DOHH2 (cell line): ENCODE data around the gene CCSER2.

Experiments
- H3F3A ChIP-seq: fragments of 200-600 bp; sonication (generic), shearing (Covaris generic); 2 replicates; pipeline ENCODE4 v1.6.0; 2016; ENCODE audit warnings: antibody characterized with exemption, mild to moderate bottlenecking; ENCODE audit not compliant: control insufficient read depth, insufficient read depth
- H3K27ac ChIP-seq: fragments of 200-600 bp; sonication (generic); 2 replicates; pipeline ENCODE4 v1.5.1; 2014; ENCODE audit warnings: low read depth, mild to moderate bottlenecking, low read length, moderate library complexity
- H3K27me3 ChIP-seq: fragments of 200-600 bp; sonication (generic); 2 replicates; pipeline ENCODE4 v1.6.1; 2014; ENCODE audit warnings: mild to moderate bottlenecking, low read length, mixed read lengths; ENCODE audit not compliant: control insufficient read depth
- H3K36me3 ChIP-seq: fragments of 200-600 bp; sonication (generic); 2 replicates; pipeline ENCODE4 v1.6.1; 2014; ENCODE audit warnings: mild to moderate bottlenecking, low read length, moderate library complexity, mixed read lengths; ENCODE audit not compliant: control insufficient read depth
- H3K4me1 ChIP-seq: fragments of 200-600 bp; sonication (generic); 2 replicates; pipeline ENCODE4 v1.6.1; 2014; ENCODE audit warnings: mild to moderate bottlenecking, low read length, mixed read lengths; ENCODE audit not compliant: control insufficient read depth
- H3K4me2 ChIP-seq: fragments of 200-600 bp; sonication (generic); 2 replicates; pipeline ENCODE4 v1.6.0; 2014; ENCODE audit warnings: mild to moderate bottlenecking, low read length, moderate library complexity
- H3K4me3 ChIP-seq: fragments of 200-600 bp; sonication (generic); 2 replicates; pipeline ENCODE4 v1.5.1; 2014; ENCODE audit warnings: mild to moderate bottlenecking, low read length, mixed read lengths
- H3K79me2 ChIP-seq: fragments of 200-600 bp; sonication (generic); 2 replicates; pipeline ENCODE4 v1.6.1; 2014; ENCODE audit warnings: mild to moderate bottlenecking, low read length, mixed read lengths; ENCODE audit not compliant: control insufficient read depth
- H3K9me2 ChIP-seq: fragments of 200-600 bp; sonication (generic); replicated peaks from 2 replicates; pipeline ENCODE4 v1.6.1; 2014; ENCODE audit warnings: mild to moderate bottlenecking, low read length, mixed read lengths; ENCODE audit not compliant: control insufficient read depth
- H3K9me3 ChIP-seq: fragments of 200-600 bp; sonication (generic); 2 replicates; pipeline ENCODE4 v1.6.1; 2014; ENCODE audit warnings: antibody characterized with exemption, low read length, mixed read lengths; ENCODE audit not compliant: control insufficient read depth, insufficient read depth
- H4K20me1 ChIP-seq: fragments of 200-600 bp; sonication (generic); 2 replicates; pipeline ENCODE4 v1.6.0; 2014; ENCODE audit warnings: low read depth, mild to moderate bottlenecking, antibody characterized with exemption, low read length, moderate library complexity; ENCODE audit not compliant: control insufficient read depth, insufficient read depth
- EZH2phosphoT487 ChIP-seq: fragments of 200-600 bp; sonication (generic); IDR thresholded peaks from 2 replicates; pipeline ENCODE4 v1.6.1; 2017; ENCODE audit warnings: borderline replicate concordance, mild to moderate bottlenecking, antibody characterized with exemption, low read length, moderate library complexity, mixed read lengths
- TF ChIP-seq, protein P1 (sequence below): fragments of 200-600 bp; sonication (generic); IDR thresholded peaks from one replicate; pipeline ENCODE4 v1.5.1; 2014; ENCODE audit warnings: antibody characterized with exemption, mild to moderate bottlenecking, low read depth, low read length; ENCODE audit not compliant: poor library complexity, severe bottlenecking

The CCSER2 gene

DNA sequence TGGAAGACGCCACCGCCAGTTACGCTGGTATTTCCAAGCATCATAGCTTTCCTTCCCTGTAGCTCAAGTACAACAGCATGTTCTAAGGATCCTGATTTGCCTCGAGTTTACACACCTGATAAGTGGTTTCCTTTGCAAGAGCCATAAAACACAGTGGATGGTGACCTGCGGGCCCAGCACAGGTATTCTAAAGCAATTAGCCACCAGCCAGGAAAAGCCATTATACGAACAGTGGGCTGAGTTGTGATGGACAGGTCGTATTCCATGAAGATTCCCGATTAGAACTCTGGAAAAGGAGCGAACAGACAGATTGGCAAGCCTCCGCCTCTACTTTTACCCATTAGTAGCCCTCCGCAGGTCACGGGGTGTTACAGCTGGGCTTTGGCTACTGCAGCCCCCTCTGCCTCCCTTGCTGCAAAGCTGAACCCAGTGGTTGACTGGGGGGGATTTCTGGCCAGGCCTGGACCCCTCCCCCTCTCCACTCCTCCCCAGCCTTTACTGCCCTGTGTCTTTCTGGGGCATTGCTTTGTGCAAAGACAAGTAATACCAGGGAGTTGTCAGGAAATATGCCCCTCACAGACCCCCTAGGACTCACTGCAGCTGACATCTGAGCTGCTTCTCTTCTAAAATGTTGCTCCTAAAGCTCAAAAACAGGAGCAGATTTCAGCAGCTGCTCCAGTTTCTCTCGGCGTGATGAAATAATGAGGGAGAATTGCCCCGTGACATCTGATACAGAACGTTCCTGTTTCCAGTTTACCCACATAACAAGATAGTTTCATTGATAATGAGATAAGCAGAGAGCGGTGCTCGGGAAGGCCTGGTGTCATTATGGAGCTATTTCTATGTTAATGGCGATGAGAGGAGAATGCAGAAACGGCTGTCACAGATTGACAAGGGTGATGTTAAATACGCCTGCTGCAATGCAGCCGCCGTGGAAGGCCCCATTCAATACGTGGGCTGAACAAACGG, 214.4 kb downstream of the CCSER2 start:
- no peaks in the 10 kb centered on the region for H3K27me3 ChIP-seq
- H3K4me3 ChIP-seq = no peak overlapping the region
- H4K20me1 ChIP-seq = no peaks in the 10 kb centered on the region
- H3K79me2 ChIP-seq = no peaks in the 10 kb centered on the region
- no peak overlapping the region for H3K27ac ChIP-seq
- H3K9me2 ChIP-seq = no peaks in the 10 kb centered on the region
- no peak overlapping the region for H3K4me2 ChIP-seq
- H3K36me3 ChIP-seq = no peaks in the 10 kb centered on the region
- H3K4me1 ChIP-seq = peaks cover 6% of the 10 kb centered on the region
- TF ChIP-seq EZH2phosphoT487 = no peak
- TF ChIP-seq, protein P1, sequence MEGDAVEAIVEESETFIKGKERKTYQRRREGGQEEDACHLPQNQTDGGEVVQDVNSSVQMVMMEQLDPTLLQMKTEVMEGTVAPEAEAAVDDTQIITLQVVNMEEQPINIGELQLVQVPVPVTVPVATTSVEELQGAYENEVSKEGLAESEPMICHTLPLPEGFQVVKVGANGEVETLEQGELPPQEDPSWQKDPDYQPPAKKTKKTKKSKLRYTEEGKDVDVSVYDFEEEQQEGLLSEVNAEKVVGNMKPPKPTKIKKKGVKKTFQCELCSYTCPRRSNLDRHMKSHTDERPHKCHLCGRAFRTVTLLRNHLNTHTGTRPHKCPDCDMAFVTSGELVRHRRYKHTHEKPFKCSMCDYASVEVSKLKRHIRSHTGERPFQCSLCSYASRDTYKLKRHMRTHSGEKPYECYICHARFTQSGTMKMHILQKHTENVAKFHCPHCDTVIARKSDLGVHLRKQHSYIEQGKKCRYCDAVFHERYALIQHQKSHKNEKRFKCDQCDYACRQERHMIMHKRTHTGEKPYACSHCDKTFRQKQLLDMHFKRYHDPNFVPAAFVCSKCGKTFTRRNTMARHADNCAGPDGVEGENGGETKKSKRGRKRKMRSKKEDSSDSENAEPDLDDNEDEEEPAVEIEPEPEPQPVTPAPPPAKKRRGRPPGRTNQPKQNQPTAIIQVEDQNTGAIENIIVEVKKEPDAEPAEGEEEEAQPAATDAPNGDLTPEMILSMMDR = no peak
- H3F3A ChIP-seq = no peaks in the 10 kb centered on the region
- H3K9me3 ChIP-seq = no peaks in the 10 kb centered on the region

GRCh38 chr10:84543948-84544347, 215.6 kb downstream of the CCSER2 start:
- Histone ChIP-seq H3F3A (no peaks in the 10 kb centered on the region), H3K36me3 (no peaks in the 10 kb centered on the region), H3K79me2 (no peaks in the 10 kb centered on the region), H3K9me3 (no peaks in the 10 kb centered on the region), H3K4me1 (peaks cover 6% of the 10 kb centered on the region), H3K4me2 (no peak overlapping the region), H3K9me2 (no peaks in the 10 kb centered on the region), H3K27me3 (no peaks in the 10 kb centered on the region), H4K20me1 (no peaks in the 10 kb centered on the region), H3K4me3 (no peak overlapping the region), H3K27ac (no peak overlapping the region)
- TF ChIP-seq, protein P1 = no peak
- TF ChIP-seq EZH2phosphoT487 = no peak

- TF ChIP-seq EZH2phosphoT487 = no peak
- TF ChIP-seq, protein P1 = no peak
- H3K4me3 ChIP-seq = no peak overlapping the region
- H3K4me2 ChIP-seq = no peak overlapping the region
- H3K9me3 ChIP-seq = no peaks in the 10 kb centered on the region
- H3K4me1 ChIP-seq = peaks cover 3% of the 10 kb centered on the region
- H3K79me2 ChIP-seq = no peaks in the 10 kb centered on the region
- no peak overlapping the region for H3K27ac ChIP-seq
- no peaks in the 10 kb centered on the region for H3F3A ChIP-seq
- no peaks in the 10 kb centered on the region for H4K20me1 ChIP-seq
- no peaks in the 10 kb centered on the region for H3K9me2 ChIP-seq
- H3K36me3 ChIP-seq = no peaks in the 10 kb centered on the region
- no peaks in the 10 kb centered on the region for H3K27me3 ChIP-seq
Measured at GRCh38 chr10:84545651-84546050, 217.3 kb downstream of the CCSER2 start.
